Left lung (tissue), 10 donors: ENCODE results near the gene ABTB2. TPM values are rescaled to one million over a fixed set of nuclear protein-coding genes. Genes with fewer than 3 reads are reported as not detected.

Experiments used
- ATAC-seq: fragments of 200-7000 bp; cut with Tn5 transposase; one replicate; pipeline ENCODE4 v1.9.1; 2020; ENCODE audit warnings: moderate library complexity
- DNase-seq, 4 donors: peaks; one replicate each; pipeline ENCODE4 v3.0.0-alpha.2; 2013 to 2020
- H3K27ac ChIP-seq, 2 donors: fragments of 200-600 bp; sonication (generic) in 1 of 2; one replicate each; pipeline versions ENCODE4 v1.5.0 to v1.8.0; 2020 to 2021
- H3K27me3 ChIP-seq, 2 donors: fragments of 200-600 bp; sonication (generic) in 1 of 2; one replicate each; pipeline versions ENCODE4 v1.5.0 to v1.8.0; 2020 to 2021
- H3K36me3 ChIP-seq, 2 donors: fragments of 200-600 bp; sonication (generic) in 1 of 2; one replicate each; pipeline versions ENCODE4 v1.5.0 to v1.8.0; 2020 to 2021
- H3K4me1 ChIP-seq, 2 donors: fragments of 200-600 bp; one replicate each; pipeline ENCODE4 v1.8.0; 2021
- H3K4me3 ChIP-seq, 2 donors: fragments of 200-600 bp; sonication (generic) in 1 of 2; one replicate each; pipeline versions ENCODE4 v1.5.0 to v1.8.0; 2020 to 2021; ENCODE audit warnings: mild to moderate bottlenecking in 1 of 2
- H3K9me3 ChIP-seq, 2 donors: fragments of 200-600 bp; sonication (generic) in 1 of 2; one replicate each; pipeline versions ENCODE4 v1.5.0 to v1.8.0; 2020 to 2021
- intact Hi-C, 2 donors: fragments of 100-400 bp; cut with DNase I; formaldehyde crosslinking; loops; one replicate each; pipeline versions ENCODE4 v1.11.2 to v1.14.2; 2022
- polyA plus RNA-seq, 6 donors: library from polyadenylated mRNA; unstranded; fragments of 120-200 nt; gene quantifications; one replicate each; pipeline ENCODE4 v1.2.1, GENCODE V29; 2013; ENCODE audit not compliant: insufficient read length in 6 of 6
- total RNA-seq, 2 donors: library from RNA; stranded (reverse); fragmentation: NEBNext Ultra II Directional; extraction: Animal tissue kit (Norgen Biotek cat#: 25700); gene quantifications; one replicate each; pipeline ENCODE4 v1.2.1, GENCODE V29; 2021
- TF ChIP-seq, protein P1 (sequence below), 2 donors: fragments of 200-600 bp; sonication (generic) in 1 of 2; IDR thresholded peaks; one replicate each; pipeline versions ENCODE4 v1.5.0 to v1.8.0; 2021; ENCODE audit warnings: antibody characterized with exemption in 2 of 2
- donor health status: DM: no; HTN: yes; CAD: no.
- donor health status: DM: no; HTN: no; CAD: no.

ABTB2 gene
- total and polyA plus RNA-seq, 8 donors, result 2.4 to 6.9 (median 4.8) TPM

- no peak for ATAC-seq
- no peak for DNase-seq
- TF ChIP-seq, protein P1, sequence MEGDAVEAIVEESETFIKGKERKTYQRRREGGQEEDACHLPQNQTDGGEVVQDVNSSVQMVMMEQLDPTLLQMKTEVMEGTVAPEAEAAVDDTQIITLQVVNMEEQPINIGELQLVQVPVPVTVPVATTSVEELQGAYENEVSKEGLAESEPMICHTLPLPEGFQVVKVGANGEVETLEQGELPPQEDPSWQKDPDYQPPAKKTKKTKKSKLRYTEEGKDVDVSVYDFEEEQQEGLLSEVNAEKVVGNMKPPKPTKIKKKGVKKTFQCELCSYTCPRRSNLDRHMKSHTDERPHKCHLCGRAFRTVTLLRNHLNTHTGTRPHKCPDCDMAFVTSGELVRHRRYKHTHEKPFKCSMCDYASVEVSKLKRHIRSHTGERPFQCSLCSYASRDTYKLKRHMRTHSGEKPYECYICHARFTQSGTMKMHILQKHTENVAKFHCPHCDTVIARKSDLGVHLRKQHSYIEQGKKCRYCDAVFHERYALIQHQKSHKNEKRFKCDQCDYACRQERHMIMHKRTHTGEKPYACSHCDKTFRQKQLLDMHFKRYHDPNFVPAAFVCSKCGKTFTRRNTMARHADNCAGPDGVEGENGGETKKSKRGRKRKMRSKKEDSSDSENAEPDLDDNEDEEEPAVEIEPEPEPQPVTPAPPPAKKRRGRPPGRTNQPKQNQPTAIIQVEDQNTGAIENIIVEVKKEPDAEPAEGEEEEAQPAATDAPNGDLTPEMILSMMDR (IDR thresholded peaks at IDR 0.05), result no peak
- H3K27ac ChIP-seq, result no peak overlapping the region
- no peaks in the 10 kb centered on the region for H3K4me1 ChIP-seq
- no peak overlapping the region for H3K4me3 ChIP-seq
- intact Hi-C loops, result no loop called here
- no peaks in the 10 kb centered on the region for H3K9me3 ChIP-seq
- no peaks in the 10 kb centered on the region for H3K27me3 ChIP-seq
- H3K36me3 ChIP-seq, result no peaks in the 10 kb centered on the region
Measured at GRCh38 chr11:34165121-34165520, 192.7 kb downstream of the ABTB2 start.

- Histone ChIP-seq H3K9me3 (no peaks in the 10 kb centered on the region), H3K27ac (no peak overlapping the region), H3K4me3 (no peak overlapping the region), H3K36me3 (peaks cover 0 to 8% of the 10 kb centered on the region in 2 donors), H3K27me3 (no peaks in the 10 kb centered on the region), H3K4me1 (no peaks in the 10 kb centered on the region)
- DNase-seq, result no peak
- TF ChIP-seq, protein P1 (IDR thresholded peaks at IDR 0.05), result no peak
- no peak for ATAC-seq
- intact Hi-C loops, result no loop called here
Measured at GRCh38 chr11:34162856-34163255, 195.0 kb downstream of the ABTB2 start.

GRCh38 chr11:34162493-34162820 is 195.4 kb downstream of the ABTB2 start:
- DNase-seq (no peak), ATAC-seq (no peak)
- Histone ChIP-seq H3K4me1 (no peaks in the 10 kb centered on the region), H3K27me3 (no peaks in the 10 kb centered on the region), H3K36me3 (peaks cover 0 to 8% of the 10 kb centered on the region in 2 donors), H3K4me3 (no peak overlapping the region), H3K27ac (no peak overlapping the region), H3K9me3 (no peaks in the 10 kb centered on the region)
- intact Hi-C loops, result no loop called here
- TF ChIP-seq, protein P1 (IDR thresholded peaks at IDR 0.05), result no peak

DNA sequence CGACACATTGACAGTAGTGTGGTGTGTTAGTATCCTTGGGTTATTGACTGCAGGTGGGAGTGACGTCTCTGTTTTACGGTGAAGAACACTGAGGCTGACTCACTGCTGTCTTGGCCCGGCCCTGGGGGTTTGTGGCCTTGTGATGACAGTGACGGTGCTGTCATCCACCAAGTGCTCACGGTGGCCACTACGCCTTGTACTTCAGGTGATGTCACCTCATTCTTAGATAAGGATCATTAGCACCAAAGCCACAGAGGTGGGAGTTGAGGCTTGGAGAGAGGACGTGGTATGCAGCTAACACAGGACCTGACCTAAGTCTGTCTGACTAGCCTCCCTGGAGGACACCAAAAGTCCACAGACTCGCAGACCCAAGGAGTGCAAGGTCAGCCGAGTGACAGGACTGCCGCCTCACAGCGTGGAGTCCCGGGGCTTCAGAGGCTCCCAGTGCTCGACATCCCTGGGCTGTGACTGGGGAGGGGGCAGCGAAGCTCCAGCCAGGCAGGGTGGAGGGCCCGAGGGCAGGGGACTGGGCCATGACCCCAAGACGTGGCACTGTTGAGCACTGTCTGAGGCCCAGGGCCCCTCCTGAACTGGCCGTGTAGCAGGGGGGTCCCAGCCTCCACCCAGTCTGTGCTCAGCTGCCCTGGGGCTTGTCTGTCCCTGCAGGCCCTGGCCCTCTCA is 195.9 kb downstream of the ABTB2 start:
- Histone ChIP-seq H3K27me3 (no peaks in the 10 kb centered on the region), H3K9me3 (no peaks in the 10 kb centered on the region), H3K4me3 (no peak overlapping the region), H3K27ac (no peak overlapping the region), H3K4me1 (no peaks in the 10 kb centered on the region), H3K36me3 (peaks cover 0 to 8% of the 10 kb centered on the region in 2 donors)
- TF ChIP-seq, protein P1 (IDR thresholded peaks at IDR 0.05), result no peak
- ATAC-seq, result no peak
- DNase-seq, result no peak
- intact Hi-C loops, result no loop called here

- no peak for ATAC-seq
- no peaks in the 10 kb centered on the region for H3K4me1 ChIP-seq
- no peak for DNase-seq
- TF ChIP-seq, protein P1 (IDR thresholded peaks at IDR 0.05), result no peak
- no peak overlapping the region for H3K27ac ChIP-seq
- H3K9me3 ChIP-seq, result no peaks in the 10 kb centered on the region
- intact Hi-C loops, result no loop called here
- peaks cover 0 to 8% of the 10 kb centered on the region in 2 donors for H3K36me3 ChIP-seq
- no peaks in the 10 kb centered on the region for H3K27me3 ChIP-seq
- no peak overlapping the region for H3K4me3 ChIP-seq
Measured at GRCh38 chr11:34161361-34161760, 196.4 kb downstream of the ABTB2 start.
